Brain pericyte (primary cell): ENCODE results near the gene KCNK2.

Experiments used
- DNase-seq: peaks from one replicate; pipeline ENCODE4 v3.0.0-alpha.2; 2012; ENCODE audit warnings: low read depth, low spot score

The KCNK2 gene

DNA sequence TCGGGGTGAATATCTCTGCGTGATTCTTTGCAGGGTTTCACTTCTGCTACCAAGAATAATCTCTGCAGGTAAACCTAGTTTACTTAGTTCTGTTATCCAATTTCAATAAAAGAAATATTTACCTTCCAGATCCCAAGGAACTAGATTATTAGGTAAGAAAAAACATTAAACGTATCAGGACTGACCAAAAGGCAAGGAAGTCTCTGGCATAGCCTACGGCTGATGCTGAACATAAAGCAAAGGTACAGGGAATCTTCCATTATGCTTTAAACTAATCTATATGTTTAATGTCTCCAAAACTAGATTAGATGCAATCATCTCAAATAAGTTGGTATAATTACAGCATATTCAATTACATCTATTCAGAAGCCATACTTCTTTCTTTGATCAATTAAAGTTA, 168.9 kb downstream of the KCNK2 start:
- no peak for DNase-seq

GRCh38 chr1:215252164-215252563, 169.6 kb downstream of the KCNK2 start:
- DNase-seq, result no peak

- no peak for DNase-seq
These were observed 174.6 kb downstream of the KCNK2 start for GRCh38 chr1:215256936-215257679.

- no peak for DNase-seq
These were observed 178.2 kb downstream of the KCNK2 start for GRCh38 chr1:215260711-215261110.

- DNase-seq, result no peak
These were observed 179.6 kb downstream of the KCNK2 start for GRCh38 chr1:215262106-215262505.

DNA sequence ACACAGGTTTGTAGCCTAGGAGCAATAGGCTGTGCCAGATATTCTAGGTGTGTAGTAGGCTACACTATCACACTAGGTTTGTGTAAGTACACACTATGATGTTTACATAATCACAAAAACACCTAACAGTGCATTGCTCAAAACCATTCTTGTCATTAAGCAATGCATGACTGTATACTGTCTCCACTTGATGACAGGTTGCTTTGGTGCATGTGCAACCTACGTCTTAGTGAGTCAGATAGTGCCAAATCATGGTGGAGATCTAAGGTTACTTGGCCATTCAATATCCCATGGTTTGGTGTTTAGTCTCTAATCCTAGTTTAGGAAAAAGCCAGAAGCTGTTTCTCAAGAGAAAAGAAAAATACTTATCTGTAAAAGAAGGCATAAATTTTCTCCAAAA, 181.1 kb downstream of the KCNK2 start:
- no peak for DNase-seq

DNA sequence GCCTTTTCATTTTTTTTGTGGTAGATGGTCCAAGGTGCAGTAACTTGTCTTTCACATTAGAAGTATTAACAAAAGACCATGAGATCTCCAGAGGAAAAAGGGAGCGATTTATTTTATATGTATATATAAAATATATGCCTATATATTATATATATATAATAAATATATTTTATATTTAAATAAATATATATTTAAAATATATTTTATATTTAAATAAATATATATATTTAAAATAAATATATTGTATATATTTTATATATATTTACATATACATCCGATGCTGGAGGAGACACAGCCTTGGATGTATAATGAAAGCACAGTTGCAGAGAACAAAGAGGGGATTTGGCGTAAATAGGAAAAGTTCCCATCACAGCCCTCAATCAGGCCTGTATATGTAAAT, 182.1 kb downstream of the KCNK2 start:
- DNase-seq, result no peak

DNA sequence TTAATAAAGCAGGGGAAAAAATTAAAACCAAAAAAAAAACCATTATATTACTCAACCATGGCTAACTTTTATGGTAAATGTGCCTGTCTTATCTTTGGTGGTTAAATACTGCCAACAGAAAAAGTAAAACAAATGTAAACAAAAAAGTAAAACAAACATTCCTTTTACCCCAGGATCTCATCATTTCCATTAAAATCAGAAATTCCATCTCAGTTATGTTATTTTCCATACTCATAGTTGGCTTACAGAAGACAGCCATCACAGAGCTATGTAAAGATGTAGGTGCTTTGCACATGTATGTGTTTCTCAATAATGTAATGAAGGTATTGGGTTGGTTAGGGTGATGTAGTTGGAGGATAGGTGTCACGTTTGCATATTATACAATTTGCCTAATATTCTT, 185.0 kb downstream of the KCNK2 start:
- DNase-seq, result no peak

DNA sequence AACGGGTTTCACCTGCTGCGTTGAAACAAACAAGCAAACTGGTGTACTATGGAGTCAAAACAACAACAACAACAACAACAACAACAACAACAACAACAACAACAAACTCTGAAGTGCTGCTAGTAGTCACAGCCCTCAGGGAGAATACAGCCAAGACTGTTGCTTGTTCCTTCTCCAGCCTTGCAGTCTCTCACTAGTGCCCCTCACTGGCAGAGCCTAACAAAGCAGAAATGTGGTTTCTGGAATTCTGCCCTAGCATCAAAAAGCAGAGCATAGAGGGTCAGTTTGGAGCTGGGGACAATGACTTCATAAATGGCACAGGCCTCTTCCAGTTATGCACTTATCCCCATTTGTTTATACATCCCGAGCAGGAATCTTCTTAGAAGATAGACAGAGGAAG, 187.4 kb downstream of the KCNK2 start:
- no peak for DNase-seq

GRCh38 chr1:215273838-215274516, 191.4 kb downstream of the KCNK2 start:
- DNase-seq, result peak; percentile 21

- no peak for DNase-seq
These were observed 194.0 kb downstream of the KCNK2 start for GRCh38 chr1:215276582-215276981.

DNA sequence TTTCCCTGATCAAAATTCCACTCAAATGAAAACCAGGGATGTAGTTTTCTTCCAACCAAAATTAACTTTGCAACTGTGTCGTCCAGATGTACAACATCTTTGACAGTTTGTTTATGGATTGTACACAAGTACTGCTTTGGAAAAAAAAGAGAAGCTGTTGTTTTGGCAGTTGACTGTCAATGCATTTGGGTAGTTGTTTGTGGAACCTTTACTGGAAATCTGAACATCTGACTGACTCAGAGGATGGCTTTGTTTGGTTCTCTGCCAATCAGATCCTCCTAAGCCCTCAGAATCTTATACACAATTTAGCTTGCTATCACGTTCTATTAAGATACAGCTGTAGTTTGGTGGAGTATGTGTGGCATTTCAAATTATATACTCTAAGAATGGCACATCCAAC, 195.0 kb downstream of the KCNK2 start:
- DNase-seq, result no peak

DNA sequence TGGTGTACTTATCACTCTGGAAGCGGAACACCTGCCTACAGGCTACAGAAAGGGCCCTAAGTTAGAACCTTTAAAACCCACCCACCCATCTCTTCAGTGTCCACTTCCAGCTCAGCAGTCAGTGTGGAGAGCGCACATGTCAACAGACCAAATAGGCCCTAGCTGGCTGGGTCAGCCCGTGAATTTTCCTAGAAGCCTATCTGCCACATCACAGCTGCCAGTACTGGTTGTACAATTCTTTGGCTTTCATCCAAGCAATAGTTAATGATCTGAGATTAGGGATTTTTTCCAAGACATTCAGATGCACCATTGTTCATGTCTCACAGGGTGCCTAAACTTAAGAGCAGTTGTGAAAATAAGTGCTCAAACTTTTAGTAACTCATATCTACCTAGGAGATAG, 197.1 kb downstream of the KCNK2 start:
- DNase-seq, result no peak

DNA sequence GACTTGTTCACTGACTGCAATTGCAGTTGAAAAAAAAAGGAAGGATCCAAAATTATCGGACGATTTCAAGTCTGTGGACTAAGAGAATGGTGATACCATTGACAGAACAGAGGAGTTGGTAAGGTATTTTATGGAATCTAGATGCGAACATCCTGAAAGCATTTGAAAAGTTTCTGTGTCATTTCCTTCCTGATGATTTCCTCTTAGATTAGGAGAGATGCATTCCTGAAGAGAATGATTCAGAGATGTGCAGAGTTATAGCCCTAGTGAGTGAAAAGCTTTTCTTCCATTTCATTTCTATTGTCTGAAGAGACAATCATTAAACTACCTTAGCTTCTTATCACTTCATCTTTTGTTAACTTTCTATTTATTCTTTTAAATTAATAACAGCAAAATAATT, 200.0 kb downstream of the KCNK2 start:
- no peak for DNase-seq

GRCh38 chr1:215285013-215285800, 202.7 kb downstream of the KCNK2 start:
- no peak for DNase-seq
